Bronchial epithelial cell (primary cell): ENCODE results near the gene EPHA4. TPM values are rescaled to one million over a fixed set of nuclear protein-coding genes. Genes with fewer than 3 reads are reported as not detected.
A peak's percentile ranks its signal among the peaks of the same experiment; 100 is the strongest.

ENCODE experiments used
- DNase-seq: peaks from one replicate; pipeline ENCODE4 v3.0.0-alpha.2; 2010; ENCODE audit warnings: low read depth
- FAIRE-seq: peaks from 2 replicates; lab custom pipeline; 2011; peaks lifted over from hg19 to GRCh38; lab: Jason Lieb, UNC
- H3K27me3 ChIP-seq: 2 replicates; pipeline ENCODE4 v1.5.1; 2011; ENCODE audit warnings: low read length; ENCODE audit not compliant: control insufficient read depth, insufficient read depth
- H3K36me3 ChIP-seq: 2 replicates; pipeline ENCODE4 v1.5.1; 2011; ENCODE audit warnings: low read length; ENCODE audit not compliant: control insufficient read depth, insufficient read depth
- H3K4me3 ChIP-seq: 2 replicates; pipeline ENCODE4 v1.5.1; 2011; ENCODE audit warnings: mild to moderate bottlenecking, low read depth, low read length, control low read depth
- CTCF ChIP-seq: IDR thresholded peaks from 2 replicates; pipeline ENCODE4 v1.5.1; 2011; ENCODE audit warnings: mild to moderate bottlenecking, moderate library complexity, low read length, control low read depth, inconsistent platforms; ENCODE audit not compliant: insufficient read depth, severe bottlenecking
- total RNA-seq: library from RNA; depleted of rRNA; stranded (reverse); fragments of >200 nt; gene quantifications from 2 replicates; pipeline ENCODE4 v1.2.1, GENCODE V29; 2014

EPHA4 gene
- total RNA-seq, 1 donor from 2014 or later, result 6.1 TPM

GRCh38 chr2:221601376-221601775 is 29.3 kb upstream of the EPHA4 start:
- FAIRE-seq, result no peak
- DNase-seq, result no peak
- H3K4me3 ChIP-seq, result no peak overlapping the region

GRCh38 chr2:221600388-221600787 is 28.3 kb upstream of the EPHA4 start:
- FAIRE-seq, result no peak
- no peak for TF ChIP-seq CTCF
- H3K27me3 ChIP-seq, result no peaks in the 10 kb centered on the region
- H3K36me3 ChIP-seq, result no peaks in the 10 kb centered on the region
- no peak for DNase-seq
- no peak overlapping the region for H3K4me3 ChIP-seq

More at GRCh38 chr2:221601376-221601775, 29.3 kb upstream of the EPHA4 start:
- Histone ChIP-seq H3K36me3 (no peaks in the 10 kb centered on the region), H3K27me3 (no peaks in the 10 kb centered on the region)
- TF ChIP-seq CTCF, result no peak

GRCh38 chr2:221596192-221596591 is 24.1 kb upstream of the EPHA4 start:
- H3K4me3 ChIP-seq, result no peak overlapping the region
- peak; percentile 73 for DNase-seq
- FAIRE-seq, result no peak

GRCh38 chr2:221590861-221591365 is 18.8 kb upstream of the EPHA4 start:
- Histone ChIP-seq H3K36me3 (no peaks in the 10 kb centered on the region), H3K4me3 (no peak overlapping the region), H3K27me3 (no peaks in the 10 kb centered on the region)
- no peak for FAIRE-seq
- DNase-seq, result no peak
- TF ChIP-seq CTCF, result no peak

More at GRCh38 chr2:221596192-221596591, 24.1 kb upstream of the EPHA4 start:
- TF ChIP-seq CTCF, result no peak
- no peaks in the 10 kb centered on the region for H3K36me3 ChIP-seq
- no peaks in the 10 kb centered on the region for H3K27me3 ChIP-seq

- Histone ChIP-seq H3K27me3 (no peaks in the 10 kb centered on the region), H3K36me3 (no peaks in the 10 kb centered on the region), H3K4me3 (no peak overlapping the region)
- DNase-seq (no peak), FAIRE-seq (no peak)
- no peak for TF ChIP-seq CTCF
These were observed 17.6 kb upstream of the EPHA4 start for GRCh38 chr2:221589696-221590095.

- DNase-seq, result no peak
- TF ChIP-seq CTCF, result no peak
- FAIRE-seq, result no peak
- Histone ChIP-seq H3K36me3 (no peaks in the 10 kb centered on the region), H3K27me3 (no peaks in the 10 kb centered on the region), H3K4me3 (no peak overlapping the region)
These were observed 16.3 kb upstream of the EPHA4 start for GRCh38 chr2:221588306-221588985.
